ENCODE results near the gene PADI6. TPM values are rescaled to one million over a fixed set of nuclear protein-coding genes. Genes with fewer than 3 reads are reported as not detected.

Gene PADI6
- total RNA-seq, 1 donor from 2014 or later = not detected

- no peak for DNase-seq (ENCODE audit: low spot score)
- intact Hi-C loops (cut with micrococcal nuclease) = no loop called here
- no peaks in the 10 kb centered on the region for H3K27me3 Mint-ChIP-seq (ENCODE audit: insufficient read depth)
- no peaks in the 10 kb centered on the region for H3K36me3 Mint-ChIP-seq (ENCODE audit: low read depth)
- H3K9me3 Mint-ChIP-seq = no peaks in the 10 kb centered on the region
- H3K4me1 Mint-ChIP-seq (ENCODE audit: low read depth) = peaks cover 5% of the 10 kb centered on the region
- no peak overlapping the region for H3K4me3 Mint-ChIP-seq
- no peak overlapping the region for H3K27ac Mint-ChIP-seq
Measured at GRCh38 chr1:17447501-17447992, 75.6 kb downstream of the PADI6 start.

Other genes starting within 250 kb of the PADI6 start
- gene PADI1, start 167.1 kb upstream of the PADI6 start, total RNA-seq = not detected in 2 replicates
- not detected in 2 replicates for gene PADI3, start 123.1 kb upstream of the PADI6 start, total RNA-seq
- gene PADI4, start 64.0 kb upstream of the PADI6 start, total RNA-seq = 0.17 TPM in 1 of 2 replicates, not detected in the other
- 238 and 246 TPM in 2 replicates for gene RCC2, start 67.5 kb downstream of the PADI6 start, total RNA-seq
- gene ARHGEF10L, start 167.5 kb downstream of the PADI6 start, total RNA-seq = not detected in 2 replicates